ENCODE results near the gene SH3GL1. TPM values are rescaled to one million over a fixed set of nuclear protein-coding genes. Genes with fewer than 3 reads are reported as not detected.

Gene SH3GL1
- total RNA-seq, 1 donor from 2014 or later: 101 TPM

GRCh38 chr19:4367336-4367723, 33.0 kb downstream of the SH3GL1 start:
- H4K20me1 ChIP-seq (ENCODE audit: insufficient read depth, low read length): peaks cover 68% of the 10 kb centered on the region
- H3K36me3 Mint-ChIP-seq (ENCODE audit: low read depth, unreplicated experiment): peaks cover 6% of the 10 kb centered on the region
- H3K79me2 ChIP-seq (ENCODE audit: insufficient read depth, low read length): peaks cover 63% of the 10 kb centered on the region
- peaks cover 22% of the 10 kb centered on the region for H3K4me1 ChIP-seq (ENCODE audit: insufficient read depth, low read length)
- no peaks in the 10 kb centered on the region for H3K9me3 Mint-ChIP-seq (ENCODE audit: unreplicated experiment)
- no peaks in the 10 kb centered on the region for H3K9me3 ChIP-seq (ENCODE audit: insufficient read depth, low read depth, low read length)
- H3K4me3 ChIP-seq (ENCODE audit: insufficient read depth, low read depth, low read length): no peak overlapping the region
- H3K4me1 Mint-ChIP-seq (ENCODE audit: low read depth, unreplicated experiment): peaks cover 14% of the 10 kb centered on the region
- no peaks in the 10 kb centered on the region for H3K27me3 Mint-ChIP-seq (ENCODE audit: low read depth, unreplicated experiment)
- no peaks in the 10 kb centered on the region for H3K27me3 ChIP-seq (ENCODE audit: insufficient read depth, low read length)
- no peak overlapping the region for H3K27ac Mint-ChIP-seq (ENCODE audit: unreplicated experiment)
- no peak for DNase-seq (ENCODE audit: low read depth)
- TF ChIP-seq CTCF (IDR thresholded peaks at IDR 0.05; ENCODE audit: insufficient read depth, low read depth, low read length): no peak
- no peak for TF ChIP-seq EZH2 (IDR thresholded peaks at IDR 0.05; ENCODE audit: insufficient read depth, low read length)
- no peak overlapping the region for H3K4me3 Mint-ChIP-seq (ENCODE audit: unreplicated experiment)
- no peak for FAIRE-seq
- no peak overlapping the region for H3K27ac ChIP-seq (ENCODE audit: low read depth, low read length)
- no peak overlapping the region for H3K9ac ChIP-seq (ENCODE audit: low read length)
- no peak overlapping the region for H3K4me2 ChIP-seq (ENCODE audit: low read length)
- H3K36me3 ChIP-seq (ENCODE audit: insufficient read depth, low read length): peaks cover 6% of the 10 kb centered on the region
- no peak overlapping the region for H2AFZ ChIP-seq (ENCODE audit: low read depth, low read length)

- Histone ChIP-seq H3K79me2 (ENCODE audit: insufficient read depth, low read length) (peaks cover 57% of the 10 kb centered on the region), H3K27me3 (ENCODE audit: insufficient read depth, low read length) (no peaks in the 10 kb centered on the region), H3K4me1 (ENCODE audit: insufficient read depth, low read length) (peaks cover 22% of the 10 kb centered on the region), H3K36me3 (ENCODE audit: insufficient read depth, low read length) (peaks cover 6% of the 10 kb centered on the region), H3K27ac (ENCODE audit: low read depth, low read length) (no peak overlapping the region), H3K9me3 (ENCODE audit: insufficient read depth, low read depth, low read length) (no peaks in the 10 kb centered on the region), H2AFZ (ENCODE audit: low read depth, low read length) (no peak overlapping the region), H3K9ac (ENCODE audit: low read length) (no peak overlapping the region), H3K4me3 (ENCODE audit: insufficient read depth, low read depth, low read length) (no peak overlapping the region), H4K20me1 (ENCODE audit: insufficient read depth, low read length) (peaks cover 68% of the 10 kb centered on the region), H3K4me2 (ENCODE audit: low read length) (no peak overlapping the region)
- peaks cover 6% of the 10 kb centered on the region for H3K36me3 Mint-ChIP-seq (ENCODE audit: low read depth, unreplicated experiment)
- no peak overlapping the region for H3K27ac Mint-ChIP-seq (ENCODE audit: unreplicated experiment)
- no peak overlapping the region for H3K4me3 Mint-ChIP-seq (ENCODE audit: unreplicated experiment)
- no peak for FAIRE-seq
- no peak for DNase-seq (ENCODE audit: low read depth)
- H3K27me3 Mint-ChIP-seq (ENCODE audit: low read depth, unreplicated experiment): no peaks in the 10 kb centered on the region
- TF ChIP-seq EZH2 (IDR thresholded peaks at IDR 0.05; ENCODE audit: insufficient read depth, low read length) (no peak), CTCF (IDR thresholded peaks at IDR 0.05; ENCODE audit: insufficient read depth, low read depth, low read length) (no peak)
- H3K4me1 Mint-ChIP-seq (ENCODE audit: low read depth, unreplicated experiment): peaks cover 14% of the 10 kb centered on the region
- H3K9me3 Mint-ChIP-seq (ENCODE audit: unreplicated experiment): no peaks in the 10 kb centered on the region
These were observed 33.5 kb downstream of the SH3GL1 start for GRCh38 chr19:4366666-4367335.
